Adrenal gland (tissue), 12 donors: ENCODE measurements around the gene MS4A6E. TPM values are rescaled to one million over a fixed set of nuclear protein-coding genes. Genes with fewer than 3 reads are reported as not detected.

Experiments
- DNase-seq, 7 donors: peaks; one replicate each; pipeline ENCODE4 v3.0.0-alpha.2; 2019 to 2020
- H3K27ac ChIP-seq, 5 donors: fragments of 200-600 bp; sonication (generic) in 4 of 5; 1 replicate in 3 of 5; 2 replicates in 2 of 5; pipeline versions ENCODE4 v1.5.1 to v1.8.0; 2016 to 2020; ENCODE audit warnings: mild to moderate bottlenecking in 1 of 5
- H3K27me3 ChIP-seq: fragments of 200-600 bp; 2 replicates; pipeline ENCODE4 v1.8.0; 2021
- H3K36me3 ChIP-seq, 2 donors: fragments of 200-600 bp; replicated peaks in 1 of 2; 1 replicate in 1 of 2; 2 replicates in 1 of 2; pipeline versions ENCODE4 v1.5.1 to v1.8.0; 2018 to 2022
- H3K4me1 ChIP-seq, 2 donors: fragments of 200-600 bp; replicated peaks in 1 of 2; 1 replicate in 1 of 2; 2 replicates in 1 of 2; pipeline versions ENCODE4 v1.5.1 to v1.8.0; 2018 to 2021
- H3K4me3 ChIP-seq, 4 donors: fragments of 200-600 bp; sonication (generic) in 3 of 4; one replicate each; pipeline ENCODE4 v1.5.1; 2016 to 2018
- H3K9me3 ChIP-seq, 3 donors: fragments of 200-600 bp; sonication (generic) in 1 of 3; replicated peaks in 1 of 3; 1 replicate in 2 of 3; 2 replicates in 1 of 3; pipeline versions ENCODE4 v1.5.1 to v1.8.0; 2016 to 2021
- CTCF ChIP-seq, 6 experiments: fragments of 450-650 bp in 4 of 6; fragments of 200-600 bp in 2 of 6; sonication (generic) in 1 of 6; IDR thresholded peaks; 1 replicate in 5 of 6; 2 replicates in 1 of 6; pipeline versions ENCODE4 v1.5.1 to v1.8.0; 2016 to 2021; ENCODE audit warnings: antibody characterized with exemption in 6 of 6, mild to moderate bottlenecking in 2 of 6, moderate library complexity in 1 of 6
- POLR2A ChIP-seq, 2 donors: fragments of 450-650 bp; IDR thresholded peaks; one replicate each; pipeline ENCODE4 v1.6.1; 2017; ENCODE audit warnings: antibody characterized with exemption in 2 of 2, mild to moderate bottlenecking in 2 of 2, moderate library complexity in 1 of 2
- WGBS, 4 donors: extraction: QIAGEN DNeasy Blood & Tissue Kit in 2 of 4; methylation state at CpG; one replicate each; pipeline versions ENCODE4 v1.1.5 to v1.1.7; 2013 to 2017; 5-methylcytosine and 5-hydroxymethylcytosine counted together
- intact Hi-C, 2 donors: fragments of 100-400 bp; cut with DNase I; formaldehyde crosslinking; loops; one replicate each; pipeline versions ENCODE4 v1.14.1 to v1.15.0; 2022 to 2023
- polyA plus RNA-seq, 3 donors: library from polyadenylated mRNA; stranded (reverse); fragments of 200-250 nt in 2 of 3; fragments of 350-450 nt in 1 of 3; fragmentation: Illumina TruSeq in 1 of 3; extraction: RNeasy Lipid Tissue Mini Kit (QIAGEN cat#74804) in 1 of 3; gene quantifications; one replicate each; pipeline ENCODE4 v1.2.3, GENCODE V29; 2013 to 2014
- total RNA-seq, 9 donors: library from RNA; depleted of rRNA in 4 of 9; stranded (reverse); fragments of >200 nt in 4 of 9; fragments of 120-200 nt in 1 of 9; fragmentation: NEBNext Ultra II Directional in 1 of 9; extraction: Animal tissue kit (Norgen Biotek cat#: 25700) in 1 of 9; gene quantifications; one replicate each; pipeline versions ENCODE4 v1.1.0 to v1.2.4, GENCODE V29; 2013 to 2023
- donor health status: healthy with polysubstance abuse.
- donor health status: Bipolar disorder and iron deficiency.
- donor health status: DM: yes; HTN: yes; CAD: no.
- donor health status: DM: no; HTN: no; CAD: no.
- donor health status: DM: no; HTN: no; CAD: no.
- donor health status: DM: yes; HTN: yes; CAD: no.

The MS4A6E gene
- total and polyA plus RNA-seq, 12 donors, result 11.2 TPM; not detected in 11

- intact Hi-C loops, result no loop called here
- peak in 4 of 6 experiments; percentile 11 to 38 (median 26) for TF ChIP-seq CTCF (IDR thresholded peaks at IDR 0.05)
- TF ChIP-seq POLR2A (IDR thresholded peaks at IDR 0.05), result no peak
- Histone ChIP-seq H3K27ac (no peak overlapping the region), H3K27me3 (no peaks in the 10 kb centered on the region), H3K4me3 (no peak overlapping the region), H3K4me1 (no peaks in the 10 kb centered on the region), H3K36me3 (no peaks in the 10 kb centered on the region), H3K9me3 (no peaks in the 10 kb centered on the region)
- peak in 5 of 7 donors; percentile 20 to 56 (median 44) for DNase-seq
Observed at GRCh38 chr11:60345489-60345888, 18.4 kb downstream of the MS4A6E start.

DNA sequence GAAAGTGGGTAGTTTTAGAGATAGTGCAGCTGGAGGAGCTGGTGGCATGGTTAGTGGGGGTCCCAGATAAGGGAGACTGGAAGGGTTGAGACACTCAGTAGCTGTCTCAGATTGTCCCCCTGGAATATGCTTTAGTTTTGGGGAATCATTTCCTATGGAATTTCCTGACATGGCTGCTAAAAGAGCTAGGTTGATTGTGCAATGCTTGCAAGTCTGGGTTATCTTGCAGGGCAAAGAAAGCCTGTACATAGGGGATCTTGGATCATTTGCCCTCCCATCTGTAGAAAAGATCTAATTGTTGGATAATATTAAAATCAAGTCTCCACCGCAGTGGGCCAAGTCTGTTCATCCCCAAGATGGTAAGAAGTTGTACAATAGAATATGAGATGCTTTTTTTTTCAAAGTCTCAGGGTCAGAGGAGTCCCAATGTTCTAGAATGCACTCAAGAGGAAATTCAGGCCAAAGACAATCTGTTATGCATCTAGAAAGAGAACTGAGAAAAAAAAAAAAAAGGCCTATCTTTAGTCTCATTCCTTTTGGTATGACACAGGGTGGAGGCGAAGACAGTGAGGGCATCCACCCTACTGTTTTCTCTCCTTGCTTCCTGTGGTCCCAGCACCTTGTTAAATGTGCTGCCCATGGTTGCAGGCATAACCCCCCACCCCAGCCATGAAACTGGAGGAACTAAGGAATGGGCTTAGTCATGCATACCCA, 20.2 kb downstream of the MS4A6E start:
- Histone ChIP-seq H3K4me3 (no peak overlapping the region), H3K27me3 (no peaks in the 10 kb centered on the region), H3K27ac (no peak overlapping the region), H3K9me3 (no peaks in the 10 kb centered on the region), H3K36me3 (no peaks in the 10 kb centered on the region), H3K4me1 (no peaks in the 10 kb centered on the region)
- no peak for TF ChIP-seq POLR2A (IDR thresholded peaks at IDR 0.05)
- no peak for TF ChIP-seq CTCF (IDR thresholded peaks at IDR 0.05)
- no peak for DNase-seq
- 76 to 92% (median 85%) methylated on average over 2 of the region's 2 CpGs for WGBS, 4 donors
- intact Hi-C loops, result no loop called here

- TF ChIP-seq POLR2A (IDR thresholded peaks at IDR 0.05) (no peak), CTCF (IDR thresholded peaks at IDR 0.05) (peak in 1 of 6 experiments; percentile 11)
- no peaks in the 10 kb centered on the region for H3K4me1 ChIP-seq
- no peak for DNase-seq
- no peaks in the 10 kb centered on the region for H3K9me3 ChIP-seq
- whole genome bisulfite sequencing, 4 donors, result 61 to 70% (median 64%) methylated on average over 2 of the region's 2 CpGs
- H3K4me3 ChIP-seq, result no peak overlapping the region
- H3K27ac ChIP-seq, result no peak overlapping the region
- H3K27me3 ChIP-seq, result no peaks in the 10 kb centered on the region
- intact Hi-C loops, result no loop called here
- no peaks in the 10 kb centered on the region for H3K36me3 ChIP-seq
Observed at GRCh38 chr11:60348116-60348515, 21.1 kb downstream of the MS4A6E start.

GRCh38 chr11:60349990-60350389, 22.9 kb downstream of the MS4A6E start:
- H3K27ac ChIP-seq, result no peak overlapping the region
- H3K4me3 ChIP-seq, result no peak overlapping the region
- TF ChIP-seq CTCF (IDR thresholded peaks at IDR 0.05), result no peak
- TF ChIP-seq POLR2A (IDR thresholded peaks at IDR 0.05), result no peak
- 67 to 80% (median 74%) methylated on average over 1 of the region's 1 CpG for WGBS, 4 donors
- H3K27me3 ChIP-seq, result no peaks in the 10 kb centered on the region
- no peaks in the 10 kb centered on the region for H3K4me1 ChIP-seq
- H3K9me3 ChIP-seq, result no peaks in the 10 kb centered on the region
- H3K36me3 ChIP-seq, result no peaks in the 10 kb centered on the region
- intact Hi-C loops, result no loop called here
- no peak for DNase-seq
